Dedifferentiated amniotic fluid mesenchymal stem cell (primary cell): ENCODE data around the gene SLC34A3.

Source experiments
- DNase-seq: peaks from one replicate; pipeline ENCODE4 v3.0.0-alpha.2; 2016; ENCODE audit errors: extremely low spot score

The SLC34A3 gene

DNA sequence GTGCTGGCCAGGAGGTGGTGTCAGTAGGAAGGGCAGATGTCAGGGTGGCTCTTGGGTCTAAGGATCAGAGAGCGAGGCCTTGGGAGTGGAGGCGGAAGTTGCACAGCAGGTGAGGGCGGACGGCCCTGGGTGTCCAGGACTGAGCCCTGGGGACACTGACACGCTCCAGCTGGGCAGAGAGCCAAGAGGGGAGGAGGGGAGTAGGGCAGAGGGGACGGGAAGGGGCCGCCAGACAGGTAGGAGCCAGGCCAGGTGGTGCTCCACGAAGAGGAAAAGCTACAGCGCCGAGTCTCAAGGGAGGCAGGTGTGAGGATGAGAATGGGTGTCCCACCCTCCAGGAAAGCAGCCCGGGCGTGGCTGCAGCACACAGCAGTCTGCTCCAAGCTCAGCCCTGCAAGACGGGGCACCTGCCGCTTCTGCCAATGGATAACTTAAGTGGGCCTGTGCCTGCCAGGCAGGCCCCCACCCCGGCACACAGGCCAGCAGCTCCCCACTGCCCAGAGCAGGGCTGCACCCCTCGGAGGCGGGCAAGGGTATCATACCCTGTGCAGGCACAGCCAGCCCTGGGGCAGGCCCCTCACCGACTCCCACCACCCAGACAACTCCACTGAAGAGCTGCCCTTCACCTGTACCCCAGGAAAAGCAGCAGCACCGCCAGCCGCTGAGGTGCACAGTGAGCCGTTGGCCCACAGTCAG is 35.0 kb upstream of the SLC34A3 start:
- DNase-seq = no peak

- DNase-seq = no peak
Observed at GRCh38 chr9:137198051-137198901, 32.4 kb upstream of the SLC34A3 start.

GRCh38 chr9:137198902-137199283 is 31.8 kb upstream of the SLC34A3 start:
- DNase-seq = no peak

- no peak for DNase-seq
Observed at GRCh38 chr9:137199411-137200121, 31.1 kb upstream of the SLC34A3 start.

- peak; percentile 98 for DNase-seq
Observed at GRCh38 chr9:137200311-137201204, 30.1 kb upstream of the SLC34A3 start, which contains the start of gene TPRN. TPRN (minus strand) TSS chr9:137200741; CDS start chr9:137200711, 30 bp downstream.

DNA sequence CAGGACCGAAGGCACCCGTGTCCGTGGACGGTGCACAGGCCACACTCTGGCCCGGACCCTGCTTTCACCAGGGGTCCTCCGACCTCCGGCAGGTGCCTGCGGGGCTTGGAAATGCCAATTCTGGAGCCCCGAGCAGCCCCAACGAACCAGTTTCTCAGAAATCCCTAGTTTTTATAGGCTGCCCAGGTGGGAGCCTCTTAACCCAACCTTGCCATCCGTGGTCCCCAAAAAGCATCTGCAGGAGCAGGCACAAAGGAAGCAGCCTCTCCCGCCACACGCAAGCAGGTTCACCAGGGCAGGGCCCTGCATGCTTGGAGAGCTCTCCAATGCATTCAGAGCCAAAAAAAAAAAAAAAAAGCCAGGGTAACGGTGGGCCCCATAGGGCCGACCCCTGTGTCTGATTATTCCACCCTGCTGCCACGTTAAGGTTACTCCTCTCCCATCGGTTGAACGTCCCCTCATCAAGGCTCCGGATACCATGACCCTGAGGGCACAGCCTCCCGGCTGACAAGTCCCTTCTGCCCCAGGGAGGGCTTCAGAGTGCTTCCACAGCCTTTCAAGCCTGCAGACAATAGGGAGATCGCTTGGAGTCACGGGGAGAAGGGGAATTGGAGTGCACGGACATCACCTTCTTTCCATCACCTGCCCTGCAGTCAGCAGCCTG is 29.4 kb upstream of the SLC34A3 start:
- no peak for DNase-seq

DNA sequence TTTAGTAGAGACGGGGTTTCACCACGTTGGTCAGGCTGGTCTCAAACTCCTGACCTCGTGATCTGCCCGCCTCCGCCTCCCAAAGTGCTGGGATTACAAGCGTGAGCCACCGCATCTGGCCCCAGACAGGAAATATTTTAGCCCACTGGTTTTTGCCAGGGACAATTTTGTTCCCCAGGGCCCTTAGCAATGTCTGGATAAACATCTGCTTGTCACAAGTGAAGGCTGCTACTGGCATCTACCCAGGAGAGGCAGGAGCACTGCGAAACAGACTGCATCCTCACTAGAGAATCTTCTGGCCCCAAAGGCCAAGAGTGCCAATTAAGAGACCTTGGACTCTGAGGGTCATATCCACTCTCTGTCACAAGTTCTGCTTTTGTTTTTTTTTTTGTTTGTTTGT is 27.7 kb upstream of the SLC34A3 start:
- DNase-seq = no peak

- no peak for DNase-seq
Observed at GRCh38 chr9:137204731-137205125, 26.0 kb upstream of the SLC34A3 start.

DNA sequence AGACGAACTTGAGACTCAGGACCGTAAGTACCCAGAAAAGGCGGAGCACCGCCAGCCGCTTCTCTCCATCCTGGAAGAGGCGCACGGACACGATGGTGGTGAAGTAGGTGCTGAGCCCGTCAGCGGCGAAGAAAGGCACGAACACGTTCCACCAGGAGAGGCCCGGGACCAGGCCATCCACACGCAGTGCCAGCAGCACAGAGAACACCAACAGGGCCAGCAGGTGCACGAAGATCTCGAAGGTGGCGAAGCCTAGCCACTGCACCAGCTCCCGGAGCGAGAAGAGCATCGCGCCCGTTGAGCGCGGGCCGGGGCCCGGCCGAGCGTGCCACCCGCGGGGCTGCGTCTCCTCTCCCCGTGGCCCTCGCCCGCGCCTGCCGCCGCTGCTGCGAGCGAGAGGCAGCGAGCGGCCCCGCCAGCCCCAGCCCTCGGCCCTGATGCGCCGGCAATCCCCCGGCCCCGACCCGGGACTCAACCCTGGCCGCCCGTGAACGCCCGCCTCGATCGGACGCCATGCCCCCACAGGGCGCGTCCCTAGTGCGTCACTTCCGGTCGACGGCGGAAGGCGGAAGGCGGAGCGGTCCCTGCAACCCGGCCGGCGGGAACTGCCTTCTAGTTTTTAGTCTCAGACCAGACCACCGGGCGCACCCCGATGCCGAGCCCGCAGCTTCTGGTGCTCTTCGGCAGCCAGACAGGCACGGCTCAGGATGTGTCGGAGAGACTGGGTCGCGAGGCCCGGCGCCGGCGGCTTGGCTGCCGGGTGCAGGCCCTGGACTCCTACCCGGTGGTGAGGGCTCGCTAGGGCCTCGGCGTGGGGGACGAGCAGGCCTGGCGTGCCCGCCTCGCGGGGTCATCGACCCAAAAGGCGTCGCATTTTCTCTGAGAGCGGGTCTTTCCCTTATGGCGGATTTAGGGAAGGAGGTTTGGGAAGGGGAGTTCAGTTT is 25.3 kb upstream of the SLC34A3 start, which contains the start of the genes NDOR1 and TMEM203:
Gene NDOR1 (plus strand): TSS at position 575 of the 944 bp plus-strand sequence. CDS start 78 bp downstream, at position 653.
Gene TMEM203 (minus strand): TSS at position 523 of the 944 bp plus-strand sequence. CDS start 234 bp downstream, at position 289.
- peak; percentile 86 for DNase-seq

GRCh38 chr9:137206602-137207001 is 24.1 kb upstream of the SLC34A3 start:
- DNase-seq = no peak

DNA sequence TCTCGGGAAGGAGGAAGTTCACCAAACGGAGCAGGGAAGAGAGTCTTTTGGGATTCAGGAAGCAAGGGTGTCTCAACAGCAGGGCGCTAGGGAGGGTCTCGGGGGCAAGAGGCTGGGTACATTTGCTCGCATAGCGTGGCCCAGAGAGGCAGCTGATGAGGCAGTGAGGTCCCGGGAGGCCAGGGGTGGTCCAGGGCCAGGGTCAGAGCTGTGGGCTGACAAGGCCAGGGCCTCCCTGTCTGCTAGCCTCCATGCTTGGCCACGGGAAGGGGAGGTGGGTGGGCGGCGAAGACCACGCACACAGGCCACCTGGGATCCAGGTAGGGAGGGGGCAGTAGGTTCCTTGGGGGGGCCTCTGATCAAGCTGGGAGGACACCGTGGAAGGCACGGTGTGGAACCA is 19.2 kb upstream of the SLC34A3 start:
- DNase-seq = no peak

DNA sequence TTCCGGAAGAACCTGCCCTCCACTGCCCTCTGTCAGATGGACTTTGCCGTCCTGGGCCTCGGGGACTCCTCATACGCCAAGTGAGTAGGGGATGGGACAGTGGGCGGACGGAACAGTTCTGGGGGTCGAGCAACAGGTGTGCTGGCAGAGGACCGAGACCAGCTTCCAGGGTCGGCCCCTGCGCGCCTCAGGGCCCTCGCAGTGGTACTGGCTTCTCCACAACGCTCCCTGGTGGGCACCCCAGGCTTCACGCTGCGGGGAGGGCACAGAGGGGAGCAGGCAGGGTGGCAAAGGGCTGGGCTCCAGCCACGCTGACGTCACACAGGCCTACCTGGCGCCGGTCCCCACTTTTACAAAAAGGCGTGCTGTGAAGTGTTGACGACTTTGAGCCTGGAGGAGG is 18.2 kb upstream of the SLC34A3 start:
- DNase-seq = no peak

DNA sequence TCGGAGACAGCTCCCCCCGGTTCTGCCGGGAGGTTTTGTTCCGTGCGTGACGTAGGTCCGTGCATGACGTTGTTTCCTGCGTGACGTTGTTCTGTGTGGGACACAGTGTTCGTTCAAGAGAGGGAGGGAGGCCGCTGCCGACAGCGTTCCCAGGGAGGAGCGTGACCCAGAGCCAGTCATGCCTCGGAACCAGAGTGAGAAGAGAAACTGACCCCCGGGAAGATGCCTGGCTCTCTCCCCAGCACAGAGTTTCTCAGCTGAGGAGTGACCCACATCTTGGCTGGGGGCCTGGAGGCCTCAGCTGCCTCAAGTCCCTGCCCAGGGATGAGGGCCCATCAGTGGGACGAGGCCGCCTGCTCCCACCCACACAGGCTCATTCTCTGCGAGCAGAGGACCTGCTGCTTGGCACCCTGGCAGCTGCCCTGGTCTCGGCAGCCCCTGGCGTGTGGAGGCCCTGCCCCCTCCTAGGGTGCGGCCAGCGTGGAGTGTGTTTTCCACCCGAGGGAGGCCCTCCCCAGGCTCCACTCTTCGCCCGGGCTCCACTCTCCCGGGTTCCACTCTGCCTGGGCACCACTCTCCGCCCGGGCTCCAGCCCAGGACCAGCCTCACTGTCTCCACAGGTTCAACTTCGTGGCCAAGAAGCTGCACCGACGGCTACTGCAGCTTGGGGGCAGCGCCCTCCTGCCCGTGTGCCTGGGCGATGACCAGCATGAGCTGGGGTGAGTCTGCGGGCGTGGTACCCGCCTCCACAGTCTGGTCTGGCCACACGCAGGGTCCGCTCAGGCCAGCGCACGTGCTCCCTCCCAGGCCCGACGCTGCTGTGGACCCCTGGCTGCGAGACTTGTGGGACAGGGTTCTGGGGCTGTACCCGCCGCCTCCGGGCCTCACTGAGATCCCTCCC is 17.3 kb upstream of the SLC34A3 start:
- no peak for DNase-seq

- no peak for DNase-seq
Observed at GRCh38 chr9:137214620-137215019, 16.1 kb upstream of the SLC34A3 start.

GRCh38 chr9:137215196-137215986 is 15.3 kb upstream of the SLC34A3 start:
- no peak for DNase-seq

DNA sequence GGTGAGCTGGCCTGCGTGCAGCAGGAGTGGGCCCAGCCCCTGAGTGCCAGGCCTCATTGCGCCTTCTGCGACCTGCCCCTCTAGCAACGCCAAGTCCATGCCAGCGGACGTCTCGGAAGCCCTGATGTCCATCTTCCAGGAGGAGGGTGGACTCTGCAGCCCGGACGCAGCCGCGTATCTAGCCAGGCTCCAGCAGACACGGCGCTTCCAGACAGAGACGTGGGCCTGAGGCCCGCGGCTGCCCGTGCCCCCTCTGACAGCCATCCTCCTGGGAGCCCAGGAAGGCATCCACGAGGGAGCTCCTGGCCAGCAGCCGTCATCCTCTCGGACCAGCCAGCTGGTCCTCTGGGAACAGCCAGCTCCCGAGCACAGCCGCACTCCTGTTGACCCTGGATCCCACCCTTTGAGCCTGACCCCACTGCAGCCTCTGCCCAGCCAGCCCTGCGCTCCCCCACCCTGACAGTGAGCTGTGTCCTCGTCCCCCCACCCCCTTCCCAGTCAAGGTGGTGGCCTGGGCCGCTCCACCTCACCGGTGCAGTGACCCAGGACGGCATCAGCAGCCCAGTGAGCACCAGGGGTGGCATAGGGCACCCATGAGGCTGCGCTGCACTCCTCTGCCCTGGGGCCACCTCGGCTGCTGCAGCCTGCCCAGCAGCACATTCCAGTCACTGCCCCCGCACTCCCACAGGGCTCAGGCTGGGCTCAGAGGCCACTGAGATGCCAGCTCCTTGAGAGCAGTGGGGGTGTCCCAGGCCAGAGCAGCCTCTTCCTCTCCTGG is 14.3 kb upstream of the SLC34A3 start:
- DNase-seq = no peak
